Measurements from ENCODE around the gene ZSWIM1. TPM values are rescaled to one million over a fixed set of nuclear protein-coding genes. Genes with fewer than 3 reads are reported as not detected.

The ZSWIM1 gene
- total RNA-seq, 1 experiment from 2014 or later, result 17.4 TPM

- ChIA-PET CTCF (no interaction called here), POLR2A (no interaction called here)
- ATAC-seq, result no peak
- TF ChIP-seq JUN (CRISPR knock-in tag; IDR thresholded peaks at IDR 0.05) (no peak), TEAD1 (CRISPR knock-in tag; IDR thresholded peaks at IDR 0.05) (no peak), ZNF138 (CRISPR knock-in tag; conservative IDR thresholded peaks at IDR 0.05) (no peak), NR3C1 (CRISPR knock-in tag; conservative IDR thresholded peaks at IDR 0.05; ENCODE audit: low read depth) (no peak), FOXP1 (CRISPR knock-in tag; IDR thresholded peaks at IDR 0.05; ENCODE audit: borderline replicate concordance) (no peak), CREB1 (CRISPR knock-in tag; IDR thresholded peaks at IDR 0.05) (no peak), E2F5 (CRISPR knock-in tag; IDR thresholded peaks at IDR 0.05) (no peak), NFYB (CRISPR knock-in tag; conservative IDR thresholded peaks at IDR 0.05; ENCODE audit: low read depth) (no peak), E2F1 (CRISPR knock-in tag; IDR thresholded peaks at IDR 0.05) (no peak), ZNF512 (CRISPR knock-in tag; IDR thresholded peaks at IDR 0.05; ENCODE audit: borderline replicate concordance) (no peak), ZNF671 (CRISPR knock-in tag; IDR thresholded peaks at IDR 0.05) (no peak), NR1H2 (CRISPR knock-in tag; IDR thresholded peaks at IDR 0.05) (no peak), TP53 (CRISPR knock-in tag; IDR thresholded peaks at IDR 0.05) (no peak), ZNF396 (CRISPR knock-in tag; IDR thresholded peaks at IDR 0.05; ENCODE audit: borderline replicate concordance) (no peak), CTCF (IDR thresholded peaks at IDR 0.05) (no peak), NFE2L1 (CRISPR knock-in tag; IDR thresholded peaks at IDR 0.05) (no peak), ZNF416 (CRISPR knock-in tag; IDR thresholded peaks at IDR 0.05) (no peak), ZNF121 (CRISPR knock-in tag; IDR thresholded peaks at IDR 0.05) (no peak), ZBTB21 (CRISPR knock-in tag; IDR thresholded peaks at IDR 0.05; ENCODE audit: borderline replicate concordance) (no peak), ATF1 (CRISPR knock-in tag; IDR thresholded peaks at IDR 0.05) (no peak)
- Mint-ChIP-seq H3K4me1 (peaks cover 11% of the 10 kb centered on the region; the same call in 1 of the 2 replicates), H3K36me3 (peaks cover 23% of the 10 kb centered on the region), H3K4me3 (no peak overlapping the region), H3K9me3 (no peaks in the 10 kb centered on the region), H3K27me3 (ENCODE audit: low read depth) (no peaks in the 10 kb centered on the region; the same call in 1 of the 2 replicates), H3K27ac (no peak overlapping the region)
- DNase-seq (ENCODE audit: low spot score), result no peak
Measured at GRCh38 chr20:45886590-45887345, 5.7 kb downstream of the ZSWIM1 start.

- POLR2A ChIA-PET, result no interaction called here
- Mint-ChIP-seq H3K27me3 (ENCODE audit: low read depth) (no peaks in the 10 kb centered on the region; the same call in 1 of the 2 replicates), H3K36me3 (peaks cover 22% of the 10 kb centered on the region), H3K4me1 (peaks cover 11% of the 10 kb centered on the region), H3K4me3 (no peak within 1 kb of the TSS), H3K9me3 (no peaks in the 10 kb centered on the region), H3K27ac (no peak within 1 kb of the TSS)
- ATAC-seq (no peak), DNase-seq (ENCODE audit: low spot score) (no peak)
- CTCF ChIA-PET, result no interaction called here
- no peak for TF ChIP-seq SP1 (CRISPR knock-in tag; conservative IDR thresholded peaks at IDR 0.05)
- TF ChIP-seq CDX4 (CRISPR knock-in tag; IDR thresholded peaks at IDR 0.05; ENCODE audit: borderline replicate concordance), result no peak
- no peak for TF ChIP-seq NFE2L1 (CRISPR knock-in tag; IDR thresholded peaks at IDR 0.05)
- TF ChIP-seq SMAD4 (CRISPR knock-in tag; IDR thresholded peaks at IDR 0.05), result no peak
- TF ChIP-seq ATF1 (CRISPR knock-in tag; IDR thresholded peaks at IDR 0.05), result no peak
- TF ChIP-seq CTCF (IDR thresholded peaks at IDR 0.05), result no peak
- no peak for TF ChIP-seq ATF3 (CRISPR knock-in tag; conservative IDR thresholded peaks at IDR 0.05)
- no peak for TF ChIP-seq HMGXB4 (CRISPR knock-in tag; IDR thresholded peaks at IDR 0.05)
- no peak for TF ChIP-seq IRF2 (CRISPR knock-in tag; IDR thresholded peaks at IDR 0.05; ENCODE audit: borderline replicate concordance, low read depth)
Measured at GRCh38 chr20:45887346-45887715, 6.3 kb downstream of the ZSWIM1 start, which contains the start of gene SPATA25. TSS of gene SPATA25 (minus strand) at chr20:45887622. CDS start at chr20:45887590, 32 bp downstream.

Measured in WTC11 (cell line).